ENCODE measurements around the gene PRR5L.

DNA sequence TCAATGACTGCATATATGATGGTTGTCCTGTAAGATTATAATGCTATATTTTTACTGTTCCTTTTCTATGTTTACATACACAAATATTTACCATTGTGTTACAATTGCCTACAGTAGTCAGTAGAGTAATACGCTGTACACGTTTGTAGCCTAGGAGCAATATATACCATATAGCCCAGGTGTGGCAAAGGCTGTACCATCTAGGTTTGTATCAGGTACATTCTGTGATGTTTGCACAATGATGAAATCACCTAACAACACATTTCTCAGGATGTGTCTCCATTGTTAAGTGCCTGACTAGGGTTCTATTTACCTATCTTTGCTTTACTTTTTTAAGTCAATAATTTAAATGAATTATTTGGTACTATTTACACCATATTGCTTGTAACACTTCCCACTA, 21.9 kb downstream of the PRR5L start:
- TF ChIP-seq, protein P1, sequence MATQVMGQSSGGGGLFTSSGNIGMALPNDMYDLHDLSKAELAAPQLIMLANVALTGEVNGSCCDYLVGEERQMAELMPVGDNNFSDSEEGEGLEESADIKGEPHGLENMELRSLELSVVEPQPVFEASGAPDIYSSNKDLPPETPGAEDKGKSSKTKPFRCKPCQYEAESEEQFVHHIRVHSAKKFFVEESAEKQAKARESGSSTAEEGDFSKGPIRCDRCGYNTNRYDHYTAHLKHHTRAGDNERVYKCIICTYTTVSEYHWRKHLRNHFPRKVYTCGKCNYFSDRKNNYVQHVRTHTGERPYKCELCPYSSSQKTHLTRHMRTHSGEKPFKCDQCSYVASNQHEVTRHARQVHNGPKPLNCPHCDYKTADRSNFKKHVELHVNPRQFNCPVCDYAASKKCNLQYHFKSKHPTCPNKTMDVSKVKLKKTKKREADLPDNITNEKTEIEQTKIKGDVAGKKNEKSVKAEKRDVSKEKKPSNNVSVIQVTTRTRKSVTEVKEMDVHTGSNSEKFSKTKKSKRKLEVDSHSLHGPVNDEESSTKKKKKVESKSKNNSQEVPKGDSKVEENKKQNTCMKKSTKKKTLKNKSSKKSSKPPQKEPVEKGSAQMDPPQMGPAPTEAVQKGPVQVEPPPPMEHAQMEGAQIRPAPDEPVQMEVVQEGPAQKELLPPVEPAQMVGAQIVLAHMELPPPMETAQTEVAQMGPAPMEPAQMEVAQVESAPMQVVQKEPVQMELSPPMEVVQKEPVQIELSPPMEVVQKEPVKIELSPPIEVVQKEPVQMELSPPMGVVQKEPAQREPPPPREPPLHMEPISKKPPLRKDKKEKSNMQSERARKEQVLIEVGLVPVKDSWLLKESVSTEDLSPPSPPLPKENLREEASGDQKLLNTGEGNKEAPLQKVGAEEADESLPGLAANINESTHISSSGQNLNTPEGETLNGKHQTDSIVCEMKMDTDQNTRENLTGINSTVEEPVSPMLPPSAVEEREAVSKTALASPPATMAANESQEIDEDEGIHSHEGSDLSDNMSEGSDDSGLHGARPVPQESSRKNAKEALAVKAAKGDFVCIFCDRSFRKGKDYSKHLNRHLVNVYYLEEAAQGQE (tag by site-specific recombination; IDR thresholded peaks at IDR 0.05), result no peak
- TF ChIP-seq, protein P2, sequence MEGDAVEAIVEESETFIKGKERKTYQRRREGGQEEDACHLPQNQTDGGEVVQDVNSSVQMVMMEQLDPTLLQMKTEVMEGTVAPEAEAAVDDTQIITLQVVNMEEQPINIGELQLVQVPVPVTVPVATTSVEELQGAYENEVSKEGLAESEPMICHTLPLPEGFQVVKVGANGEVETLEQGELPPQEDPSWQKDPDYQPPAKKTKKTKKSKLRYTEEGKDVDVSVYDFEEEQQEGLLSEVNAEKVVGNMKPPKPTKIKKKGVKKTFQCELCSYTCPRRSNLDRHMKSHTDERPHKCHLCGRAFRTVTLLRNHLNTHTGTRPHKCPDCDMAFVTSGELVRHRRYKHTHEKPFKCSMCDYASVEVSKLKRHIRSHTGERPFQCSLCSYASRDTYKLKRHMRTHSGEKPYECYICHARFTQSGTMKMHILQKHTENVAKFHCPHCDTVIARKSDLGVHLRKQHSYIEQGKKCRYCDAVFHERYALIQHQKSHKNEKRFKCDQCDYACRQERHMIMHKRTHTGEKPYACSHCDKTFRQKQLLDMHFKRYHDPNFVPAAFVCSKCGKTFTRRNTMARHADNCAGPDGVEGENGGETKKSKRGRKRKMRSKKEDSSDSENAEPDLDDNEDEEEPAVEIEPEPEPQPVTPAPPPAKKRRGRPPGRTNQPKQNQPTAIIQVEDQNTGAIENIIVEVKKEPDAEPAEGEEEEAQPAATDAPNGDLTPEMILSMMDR (tag by site-specific recombination; IDR thresholded peaks at IDR 0.05), result no peak
- TF ChIP-seq OVOL3 (tag by site-specific recombination; IDR thresholded peaks at IDR 0.05) (no peak), ZFP37 (tag by site-specific recombination; IDR thresholded peaks at IDR 0.05) (no peak), ZNF654 (tag by site-specific recombination; IDR thresholded peaks at IDR 0.05; ENCODE audit: low read depth) (no peak), ZNF76 (tag by site-specific recombination; IDR thresholded peaks at IDR 0.05; ENCODE audit: borderline replicate concordance, low read depth) (no peak), ZFP3 (tag by site-specific recombination; IDR thresholded peaks at IDR 0.05; ENCODE audit: low read depth) (no peak), ZNF549 (tag by site-specific recombination; IDR thresholded peaks at IDR 0.05) (no peak), ZNF23 (tag by site-specific recombination; IDR thresholded peaks at IDR 0.05; ENCODE audit: borderline replicate concordance) (no peak), BCL11A (tag by site-specific recombination; IDR thresholded peaks at IDR 0.05; ENCODE audit: low read depth) (no peak), ZNF707 (tag by site-specific recombination; IDR thresholded peaks at IDR 0.05) (no peak)
- TF ChIP-seq, protein P3, sequence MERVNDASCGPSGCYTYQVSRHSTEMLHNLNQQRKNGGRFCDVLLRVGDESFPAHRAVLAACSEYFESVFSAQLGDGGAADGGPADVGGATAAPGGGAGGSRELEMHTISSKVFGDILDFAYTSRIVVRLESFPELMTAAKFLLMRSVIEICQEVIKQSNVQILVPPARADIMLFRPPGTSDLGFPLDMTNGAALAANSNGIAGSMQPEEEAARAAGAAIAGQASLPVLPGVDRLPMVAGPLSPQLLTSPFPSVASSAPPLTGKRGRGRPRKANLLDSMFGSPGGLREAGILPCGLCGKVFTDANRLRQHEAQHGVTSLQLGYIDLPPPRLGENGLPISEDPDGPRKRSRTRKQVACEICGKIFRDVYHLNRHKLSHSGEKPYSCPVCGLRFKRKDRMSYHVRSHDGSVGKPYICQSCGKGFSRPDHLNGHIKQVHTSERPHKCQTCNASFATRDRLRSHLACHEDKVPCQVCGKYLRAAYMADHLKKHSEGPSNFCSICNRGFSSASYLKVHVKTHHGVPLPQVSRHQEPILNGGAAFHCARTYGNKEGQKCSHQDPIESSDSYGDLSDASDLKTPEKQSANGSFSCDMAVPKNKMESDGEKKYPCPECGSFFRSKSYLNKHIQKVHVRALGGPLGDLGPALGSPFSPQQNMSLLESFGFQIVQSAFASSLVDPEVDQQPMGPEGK (tag by site-specific recombination; IDR thresholded peaks at IDR 0.05), result no peak
- TF ChIP-seq, protein P4, sequence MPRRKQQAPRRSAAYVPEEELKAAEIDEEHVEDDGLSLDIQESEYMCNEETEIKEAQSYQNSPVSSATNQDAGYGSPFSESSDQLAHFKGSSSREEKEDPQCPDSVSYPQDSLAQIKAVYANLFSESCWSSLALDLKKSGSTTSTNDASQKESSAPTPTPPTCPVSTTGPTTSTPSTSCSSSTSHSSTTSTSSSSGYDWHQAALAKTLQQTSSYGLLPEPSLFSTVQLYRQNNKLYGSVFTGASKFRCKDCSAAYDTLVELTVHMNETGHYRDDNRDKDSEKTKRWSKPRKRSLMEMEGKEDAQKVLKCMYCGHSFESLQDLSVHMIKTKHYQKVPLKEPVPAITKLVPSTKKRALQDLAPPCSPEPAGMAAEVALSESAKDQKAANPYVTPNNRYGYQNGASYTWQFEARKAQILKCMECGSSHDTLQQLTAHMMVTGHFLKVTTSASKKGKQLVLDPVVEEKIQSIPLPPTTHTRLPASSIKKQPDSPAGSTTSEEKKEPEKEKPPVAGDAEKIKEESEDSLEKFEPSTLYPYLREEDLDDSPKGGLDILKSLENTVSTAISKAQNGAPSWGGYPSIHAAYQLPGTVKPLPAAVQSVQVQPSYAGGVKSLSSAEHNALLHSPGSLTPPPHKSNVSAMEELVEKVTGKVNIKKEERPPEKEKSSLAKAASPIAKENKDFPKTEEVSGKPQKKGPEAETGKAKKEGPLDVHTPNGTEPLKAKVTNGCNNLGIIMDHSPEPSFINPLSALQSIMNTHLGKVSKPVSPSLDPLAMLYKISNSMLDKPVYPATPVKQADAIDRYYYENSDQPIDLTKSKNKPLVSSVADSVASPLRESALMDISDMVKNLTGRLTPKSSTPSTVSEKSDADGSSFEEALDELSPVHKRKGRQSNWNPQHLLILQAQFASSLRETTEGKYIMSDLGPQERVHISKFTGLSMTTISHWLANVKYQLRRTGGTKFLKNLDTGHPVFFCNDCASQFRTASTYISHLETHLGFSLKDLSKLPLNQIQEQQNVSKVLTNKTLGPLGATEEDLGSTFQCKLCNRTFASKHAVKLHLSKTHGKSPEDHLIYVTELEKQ (tag by site-specific recombination; IDR thresholded peaks at IDR 0.05; ENCODE audit: borderline replicate concordance), result no peak
- TF ChIP-seq, protein P5, sequence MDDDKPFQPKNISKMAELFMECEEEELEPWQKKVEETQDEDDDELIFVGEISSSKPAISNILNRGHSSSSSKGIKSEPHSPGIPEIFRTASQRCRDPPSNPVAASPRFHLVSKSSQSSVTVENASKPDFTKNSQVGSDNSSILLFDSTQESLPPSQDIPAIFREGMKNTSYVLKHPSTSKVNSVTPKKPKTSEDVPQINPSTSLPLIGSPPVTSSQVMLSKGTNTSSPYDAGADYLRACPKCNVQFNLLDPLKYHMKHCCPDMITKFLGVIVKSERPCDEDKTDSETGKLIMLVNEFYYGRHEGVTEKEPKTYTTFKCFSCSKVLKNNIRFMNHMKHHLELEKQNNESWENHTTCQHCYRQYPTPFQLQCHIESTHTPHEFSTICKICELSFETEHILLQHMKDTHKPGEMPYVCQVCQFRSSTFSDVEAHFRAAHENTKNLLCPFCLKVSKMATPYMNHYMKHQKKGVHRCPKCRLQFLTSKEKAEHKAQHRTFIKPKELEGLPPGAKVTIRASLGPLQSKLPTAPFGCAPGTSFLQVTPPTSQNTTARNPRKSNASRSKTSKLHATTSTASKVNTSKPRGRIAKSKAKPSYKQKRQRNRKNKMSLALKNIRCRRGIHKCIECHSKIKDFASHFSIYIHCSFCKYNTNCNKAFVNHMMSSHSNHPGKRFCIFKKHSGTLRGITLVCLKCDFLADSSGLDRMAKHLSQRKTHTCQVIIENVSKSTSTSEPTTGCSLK (tag by site-specific recombination; IDR thresholded peaks at IDR 0.05), result no peak

Data from HEK293 (cell line).